ENCODE results near the gene SRP72. TPM values are rescaled to one million over a fixed set of nuclear protein-coding genes. Genes with fewer than 3 reads are reported as not detected.

Gene SRP72
- polyA plus RNA-seq, 1 experiment: 118 TPM

DNA sequence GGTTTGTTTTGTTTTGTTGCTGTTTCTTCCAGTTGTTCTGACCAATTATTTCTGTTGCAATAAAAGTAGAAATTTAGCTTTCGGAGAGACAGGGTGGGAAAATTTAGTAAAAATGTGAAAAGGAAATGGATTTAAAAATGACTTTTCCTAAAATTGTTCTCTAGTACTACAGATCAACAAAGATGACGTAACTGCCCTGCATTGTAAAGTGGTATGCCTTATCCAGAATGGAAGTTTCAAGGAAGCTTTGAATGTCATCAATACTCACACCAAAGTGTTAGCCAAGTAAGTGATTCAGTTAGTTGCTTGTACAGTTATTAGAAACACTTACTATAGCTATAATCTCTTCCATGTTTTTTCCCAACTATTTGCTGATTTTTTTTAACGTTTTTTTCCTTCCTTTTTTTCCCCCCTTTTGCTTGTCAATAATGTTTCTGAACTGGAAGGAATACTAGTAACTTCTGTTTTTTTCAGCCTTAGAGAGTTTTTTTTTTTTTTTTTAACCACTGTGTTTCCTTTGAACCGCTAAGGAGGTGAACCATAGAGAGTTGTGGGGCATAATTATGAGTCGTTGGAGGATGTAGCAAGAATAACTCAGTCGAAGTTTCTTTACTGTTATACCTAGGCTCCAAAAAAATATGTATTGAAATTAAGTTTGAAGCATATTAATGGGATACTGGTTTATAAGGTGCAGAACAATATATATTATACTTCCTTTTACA, 2.2 kb downstream of the SRP72 start:
- H3K36me3 ChIP-seq (ENCODE audit: control insufficient read depth, insufficient read depth, low read length): peaks cover 8% of the 10 kb centered on the region
- POLR2A ChIA-PET: no interaction called here
- H3K4me3 ChIP-seq (ENCODE audit: low read depth, low read length): no peak overlapping the region
- TF ChIP-seq, protein P1, sequence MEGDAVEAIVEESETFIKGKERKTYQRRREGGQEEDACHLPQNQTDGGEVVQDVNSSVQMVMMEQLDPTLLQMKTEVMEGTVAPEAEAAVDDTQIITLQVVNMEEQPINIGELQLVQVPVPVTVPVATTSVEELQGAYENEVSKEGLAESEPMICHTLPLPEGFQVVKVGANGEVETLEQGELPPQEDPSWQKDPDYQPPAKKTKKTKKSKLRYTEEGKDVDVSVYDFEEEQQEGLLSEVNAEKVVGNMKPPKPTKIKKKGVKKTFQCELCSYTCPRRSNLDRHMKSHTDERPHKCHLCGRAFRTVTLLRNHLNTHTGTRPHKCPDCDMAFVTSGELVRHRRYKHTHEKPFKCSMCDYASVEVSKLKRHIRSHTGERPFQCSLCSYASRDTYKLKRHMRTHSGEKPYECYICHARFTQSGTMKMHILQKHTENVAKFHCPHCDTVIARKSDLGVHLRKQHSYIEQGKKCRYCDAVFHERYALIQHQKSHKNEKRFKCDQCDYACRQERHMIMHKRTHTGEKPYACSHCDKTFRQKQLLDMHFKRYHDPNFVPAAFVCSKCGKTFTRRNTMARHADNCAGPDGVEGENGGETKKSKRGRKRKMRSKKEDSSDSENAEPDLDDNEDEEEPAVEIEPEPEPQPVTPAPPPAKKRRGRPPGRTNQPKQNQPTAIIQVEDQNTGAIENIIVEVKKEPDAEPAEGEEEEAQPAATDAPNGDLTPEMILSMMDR (IDR thresholded peaks at IDR 0.05; ENCODE audit: insufficient read depth, low read depth, low read length): no peak
- no peaks in the 10 kb centered on the region for H3K27me3 ChIP-seq (ENCODE audit: control insufficient read depth, insufficient read depth, low read length)
- DNase-seq (ENCODE audit: low read depth): no peak
- CTCF ChIA-PET: interaction anchor here (1.3 kb wide), 1 partner anchor 19 kb away, joined by 3 read pairs; no protein-coding TSS in a partner anchor

- peaks cover 15% of the 10 kb centered on the region for H3K36me3 ChIP-seq (ENCODE audit: control insufficient read depth, insufficient read depth, low read length)
These were observed 8.5 kb downstream of the SRP72 start for GRCh38 chr4:56475917-56476316.

DNA sequence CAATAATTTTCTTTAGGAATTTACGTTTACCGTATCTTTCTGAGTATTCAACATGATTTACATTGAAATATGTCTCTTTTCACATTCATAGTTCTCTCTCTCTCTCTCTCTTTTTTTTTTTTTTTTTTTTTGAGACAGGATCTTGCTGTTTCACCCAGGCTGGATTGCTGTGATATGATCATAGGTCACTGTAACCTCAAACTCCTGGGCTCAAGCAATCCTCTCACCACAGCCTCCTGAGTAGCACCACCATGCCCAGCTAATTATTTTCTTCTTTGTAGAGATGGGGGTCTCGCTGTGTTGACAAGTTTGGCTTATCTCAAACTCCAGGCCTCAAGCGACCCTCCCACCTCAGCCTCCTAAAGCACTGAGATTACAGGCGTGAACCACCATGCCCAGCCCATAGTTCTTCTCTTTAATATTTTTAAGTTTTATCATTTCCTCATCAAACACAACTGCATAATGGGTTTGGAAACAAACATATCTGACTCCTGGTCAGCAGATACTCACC, 9.8 kb downstream of the SRP72 start:
- no peaks in the 10 kb centered on the region for H3K27me3 ChIP-seq (ENCODE audit: control insufficient read depth, insufficient read depth, low read length)
- POLR2A ChIA-PET: no interaction called here
- CTCF ChIA-PET: no interaction called here
- H3K36me3 ChIP-seq (ENCODE audit: control insufficient read depth, insufficient read depth, low read length): peaks cover 13% of the 10 kb centered on the region
- no peak for DNase-seq (ENCODE audit: low read depth)
- no peak overlapping the region for H3K4me3 ChIP-seq (ENCODE audit: low read depth, low read length)
- TF ChIP-seq, protein P1 (IDR thresholded peaks at IDR 0.05; ENCODE audit: insufficient read depth, low read depth, low read length): no peak

More at GRCh38 chr4:56475917-56476316, 8.5 kb downstream of the SRP72 start:
- CTCF ChIA-PET: no interaction called here
- POLR2A ChIA-PET: no interaction called here
- DNase-seq (ENCODE audit: low read depth): no peak
- H3K4me3 ChIP-seq (ENCODE audit: low read depth, low read length): no peak overlapping the region
- TF ChIP-seq, protein P1 (IDR thresholded peaks at IDR 0.05; ENCODE audit: insufficient read depth, low read depth, low read length): no peak
- no peaks in the 10 kb centered on the region for H3K27me3 ChIP-seq (ENCODE audit: control insufficient read depth, insufficient read depth, low read length)

DNA sequence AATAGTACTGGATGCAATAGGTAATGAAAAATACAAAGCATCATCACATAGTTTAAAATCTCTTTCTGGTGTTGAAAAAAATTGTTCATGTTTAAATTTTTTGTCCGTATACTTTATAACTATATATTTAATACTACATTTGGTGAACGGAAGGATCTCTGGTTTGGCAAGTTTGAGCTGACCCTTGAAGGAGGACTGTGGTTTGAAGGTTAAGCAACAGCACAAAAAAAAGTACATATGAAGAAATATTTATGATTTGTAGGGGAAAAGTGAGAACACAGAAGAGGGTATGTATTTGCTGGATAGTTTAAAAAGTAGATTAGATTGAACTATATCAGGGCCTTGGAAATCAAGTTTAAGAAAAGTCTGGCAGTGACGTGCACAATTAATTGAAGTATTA, 13.3 kb downstream of the SRP72 start:
- CTCF ChIA-PET: interaction anchor here (0.7 kb wide), 1 partner anchor 24 kb away, joined by 3 read pairs; the partner anchor contains the start of gene ARL9
- POLR2A ChIA-PET: no interaction called here
- TF ChIP-seq, protein P1 (IDR thresholded peaks at IDR 0.05; ENCODE audit: insufficient read depth, low read depth, low read length): no peak
- Histone ChIP-seq H3K4me3 (ENCODE audit: low read depth, low read length) (no peak overlapping the region), H3K36me3 (ENCODE audit: control insufficient read depth, insufficient read depth, low read length) (peaks cover 9% of the 10 kb centered on the region), H3K27me3 (ENCODE audit: control insufficient read depth, insufficient read depth, low read length) (no peaks in the 10 kb centered on the region)
- no peak for DNase-seq (ENCODE audit: low read depth)

DNA sequence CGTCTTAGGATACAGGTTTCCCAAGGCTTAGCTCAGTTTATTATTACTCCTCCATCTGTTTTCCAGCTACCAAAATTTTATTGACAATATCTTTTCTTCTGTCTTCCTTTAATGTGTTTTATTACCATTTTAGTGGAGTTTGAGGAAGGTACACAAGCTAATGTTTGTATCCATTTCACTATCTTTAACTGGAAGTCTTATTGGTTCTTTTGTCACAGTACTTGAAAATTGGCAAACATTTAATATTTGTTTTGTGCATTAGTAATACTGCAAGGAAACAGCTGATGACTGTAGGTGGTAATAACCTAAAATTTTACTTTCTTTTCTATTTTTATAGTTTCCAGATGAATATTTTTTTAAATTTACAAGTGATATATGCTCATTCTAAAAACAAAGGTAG, 28.8 kb downstream of the SRP72 start:
- peaks cover 5% of the 10 kb centered on the region for H3K36me3 ChIP-seq (ENCODE audit: control insufficient read depth, insufficient read depth, low read length)
- DNase-seq (ENCODE audit: low read depth): no peak
- CTCF ChIA-PET: no interaction called here
- H3K27me3 ChIP-seq (ENCODE audit: control insufficient read depth, insufficient read depth, low read length): no peaks in the 10 kb centered on the region
- TF ChIP-seq, protein P1 (IDR thresholded peaks at IDR 0.05; ENCODE audit: insufficient read depth, low read depth, low read length): no peak
- H3K4me3 ChIP-seq (ENCODE audit: low read depth, low read length): no peak overlapping the region
- POLR2A ChIA-PET: no interaction called here

All from BJ (cell line).